Lung (tissue), 12 donors: ENCODE measurements around the gene ABCD4. TPM values are rescaled to one million over a fixed set of nuclear protein-coding genes. Genes with fewer than 3 reads are reported as not detected.
A peak's percentile ranks its signal among the peaks of the same experiment; 100 is the strongest.

Experiments used
- ATAC-seq: fragments of 200-7000 bp; cut with Tn5 transposase; one replicate; pipeline ENCODE4 v1.9.1; 2020; ENCODE audit warnings: moderate number of reproducible peaks; ENCODE audit not compliant: insufficient read depth, low FRiP score
- DNase-seq, 3 donors: peaks; one replicate each; pipeline ENCODE4 v3.0.0-alpha.2; 2013 to 2017
- H3K27ac ChIP-seq, 2 donors: one replicate each; pipeline ENCODE4 v1.5.1; 2013; ENCODE audit warnings: mild to moderate bottlenecking in 2 of 2, moderate library complexity in 2 of 2, control low read depth in 1 of 2, inconsistent platforms in 1 of 2, low read depth in 1 of 2, low read length in 1 of 2
- H3K27me3 ChIP-seq, 3 donors: one replicate each; pipeline ENCODE4 v1.5.1; 2013; ENCODE audit warnings: low read length in 2 of 3; ENCODE audit not compliant: control insufficient read depth in 3 of 3, insufficient read depth in 3 of 3
- H3K36me3 ChIP-seq, 4 donors: one replicate each; pipeline ENCODE4 v1.5.1; 2013; ENCODE audit warnings: low read length in 4 of 4, mild to moderate bottlenecking in 1 of 4, moderate library complexity in 1 of 4; ENCODE audit not compliant: control insufficient read depth in 4 of 4, insufficient read depth in 4 of 4
- H3K4me1 ChIP-seq, 5 donors: one replicate each; pipeline ENCODE4 v1.5.1; 2013; ENCODE audit warnings: low read length in 5 of 5, mild to moderate bottlenecking in 2 of 5, moderate library complexity in 1 of 5; ENCODE audit not compliant: control insufficient read depth in 5 of 5, insufficient read depth in 5 of 5
- H3K4me3 ChIP-seq: one replicate; pipeline ENCODE4 v1.5.1; 2013; ENCODE audit warnings: mild to moderate bottlenecking, control low read depth, moderate library complexity
- H3K9ac ChIP-seq, 2 donors: one replicate each; pipeline ENCODE4 v1.5.1; 2013; ENCODE audit warnings: low read length in 2 of 2, control low read depth in 1 of 2; ENCODE audit not compliant: insufficient read depth in 1 of 2
- H3K9me3 ChIP-seq, 4 donors: one replicate each; pipeline ENCODE4 v1.5.1; 2013; ENCODE audit warnings: low read length in 3 of 4, mild to moderate bottlenecking in 1 of 4, moderate library complexity in 1 of 4; ENCODE audit not compliant: control insufficient read depth in 4 of 4, insufficient read depth in 3 of 4
- WGBS, 2 donors: extraction: QIAGEN DNeasy Blood & Tissue Kit; methylation state at CpG; one replicate each; pipeline ENCODE4 v1.1.7; 2013; 5-methylcytosine and 5-hydroxymethylcytosine counted together
- polyA plus RNA-seq, 2 donors: library from polyadenylated mRNA; stranded (reverse); fragments of 200-250 nt; gene quantifications; one replicate each; pipeline ENCODE4 v1.2.1, GENCODE V29; 2013
- total RNA-seq, 2 donors: library from RNA; depleted of rRNA in 1 of 2; stranded (reverse); fragments of >200 nt in 1 of 2; gene quantifications; one replicate each; pipeline ENCODE4 v1.2.1, GENCODE V29; 2014 to 2021
- TF ChIP-seq, protein P1 (sequence below): IDR thresholded peaks from 2 replicates; pipeline ENCODE4 v1.5.1; 2012; ENCODE audit warnings: mild to moderate bottlenecking; ENCODE audit errors: control extremely low read depth, extremely low read depth
- donor health status: control.
- donor health status: control.
- donor health status: Bipolar disorder and iron deficiency.
- donor health status: healthy.
- donor health status: DM: yes; HTN: yes; CAD: no.

ABCD4 gene
- total and polyA plus RNA-seq, 4 donors = 25.7 to 72.7 (median 43.1) TPM

DNA sequence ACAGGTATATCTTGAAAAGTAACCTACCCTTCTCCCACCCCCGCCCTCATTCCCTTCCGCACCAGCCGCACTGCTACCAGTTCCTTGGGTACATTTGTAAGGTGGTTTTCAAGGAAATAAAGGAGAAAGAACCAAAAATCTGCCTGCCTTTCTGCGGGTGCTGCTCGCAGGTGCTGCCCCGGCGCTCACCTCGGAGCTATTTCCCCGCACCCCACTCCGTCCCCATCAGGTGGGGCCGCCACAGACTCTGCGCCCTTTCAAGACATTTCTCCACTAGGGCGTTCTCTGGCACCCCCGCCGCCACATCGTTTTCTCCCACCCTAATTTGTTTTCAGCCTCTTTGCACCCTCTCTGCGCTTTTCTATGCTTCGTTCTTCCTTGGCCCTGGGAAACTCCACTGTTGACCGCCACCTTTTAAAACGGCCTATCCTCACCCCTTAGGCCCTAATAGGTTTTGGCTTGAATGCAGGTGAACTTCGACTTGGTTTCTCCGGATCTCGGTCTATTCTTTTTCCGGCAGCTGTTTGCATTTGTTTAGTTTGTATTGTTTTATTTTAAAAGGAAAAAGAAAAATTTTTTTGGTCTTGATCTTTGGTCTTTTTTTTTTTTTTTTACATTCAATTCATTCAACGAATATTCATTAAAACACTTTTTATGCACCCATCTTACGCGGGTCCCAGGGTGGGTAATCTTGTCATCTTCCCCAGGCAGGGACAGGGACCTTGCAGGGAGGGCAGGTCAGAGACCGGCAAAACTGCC lies 60.5 kb downstream of the ABCD4 start:
- peaks cover 3 to 91% (median 79%) of the 10 kb centered on the region in 3 donors for H3K27me3 ChIP-seq
- ATAC-seq (no peak), DNase-seq (no peak)
- H3K9me3 ChIP-seq = peaks cover 0 to 3% (median 0%) of the 10 kb centered on the region in 4 donors
- H3K9ac ChIP-seq = no peak overlapping the region
- peaks cover 0 to 20% (median 0%) of the 10 kb centered on the region in 5 donors for H3K4me1 ChIP-seq
- TF ChIP-seq, protein P1, sequence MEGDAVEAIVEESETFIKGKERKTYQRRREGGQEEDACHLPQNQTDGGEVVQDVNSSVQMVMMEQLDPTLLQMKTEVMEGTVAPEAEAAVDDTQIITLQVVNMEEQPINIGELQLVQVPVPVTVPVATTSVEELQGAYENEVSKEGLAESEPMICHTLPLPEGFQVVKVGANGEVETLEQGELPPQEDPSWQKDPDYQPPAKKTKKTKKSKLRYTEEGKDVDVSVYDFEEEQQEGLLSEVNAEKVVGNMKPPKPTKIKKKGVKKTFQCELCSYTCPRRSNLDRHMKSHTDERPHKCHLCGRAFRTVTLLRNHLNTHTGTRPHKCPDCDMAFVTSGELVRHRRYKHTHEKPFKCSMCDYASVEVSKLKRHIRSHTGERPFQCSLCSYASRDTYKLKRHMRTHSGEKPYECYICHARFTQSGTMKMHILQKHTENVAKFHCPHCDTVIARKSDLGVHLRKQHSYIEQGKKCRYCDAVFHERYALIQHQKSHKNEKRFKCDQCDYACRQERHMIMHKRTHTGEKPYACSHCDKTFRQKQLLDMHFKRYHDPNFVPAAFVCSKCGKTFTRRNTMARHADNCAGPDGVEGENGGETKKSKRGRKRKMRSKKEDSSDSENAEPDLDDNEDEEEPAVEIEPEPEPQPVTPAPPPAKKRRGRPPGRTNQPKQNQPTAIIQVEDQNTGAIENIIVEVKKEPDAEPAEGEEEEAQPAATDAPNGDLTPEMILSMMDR = no peak
- 12 to 16% methylated on average over 28 of the region's 28 CpGs for WGBS, 2 donors
- H3K36me3 ChIP-seq = no peaks in the 10 kb centered on the region
- H3K4me3 ChIP-seq = no peak overlapping the region
- no peak overlapping the region for H3K27ac ChIP-seq

DNA sequence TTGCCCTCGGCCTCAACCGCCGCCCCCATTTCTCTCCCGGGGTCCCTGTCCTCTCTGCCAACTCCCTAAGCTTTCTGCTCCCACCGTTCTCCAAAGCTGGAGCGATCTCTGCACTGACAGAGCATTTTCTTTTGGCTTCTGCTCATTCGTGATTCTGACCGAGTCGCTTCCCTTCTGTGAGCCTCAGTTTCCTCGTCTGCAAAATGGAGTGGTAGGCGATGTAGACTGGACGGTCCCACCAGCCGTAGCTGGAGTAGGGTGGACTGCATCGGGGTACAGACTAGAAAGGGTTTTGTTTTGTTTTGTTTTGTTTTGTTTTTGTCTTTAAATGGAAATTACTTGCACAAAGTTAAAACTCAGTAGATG lies 61.1 kb downstream of the ABCD4 start:
- no peak overlapping the region for H3K4me3 ChIP-seq

DNA sequence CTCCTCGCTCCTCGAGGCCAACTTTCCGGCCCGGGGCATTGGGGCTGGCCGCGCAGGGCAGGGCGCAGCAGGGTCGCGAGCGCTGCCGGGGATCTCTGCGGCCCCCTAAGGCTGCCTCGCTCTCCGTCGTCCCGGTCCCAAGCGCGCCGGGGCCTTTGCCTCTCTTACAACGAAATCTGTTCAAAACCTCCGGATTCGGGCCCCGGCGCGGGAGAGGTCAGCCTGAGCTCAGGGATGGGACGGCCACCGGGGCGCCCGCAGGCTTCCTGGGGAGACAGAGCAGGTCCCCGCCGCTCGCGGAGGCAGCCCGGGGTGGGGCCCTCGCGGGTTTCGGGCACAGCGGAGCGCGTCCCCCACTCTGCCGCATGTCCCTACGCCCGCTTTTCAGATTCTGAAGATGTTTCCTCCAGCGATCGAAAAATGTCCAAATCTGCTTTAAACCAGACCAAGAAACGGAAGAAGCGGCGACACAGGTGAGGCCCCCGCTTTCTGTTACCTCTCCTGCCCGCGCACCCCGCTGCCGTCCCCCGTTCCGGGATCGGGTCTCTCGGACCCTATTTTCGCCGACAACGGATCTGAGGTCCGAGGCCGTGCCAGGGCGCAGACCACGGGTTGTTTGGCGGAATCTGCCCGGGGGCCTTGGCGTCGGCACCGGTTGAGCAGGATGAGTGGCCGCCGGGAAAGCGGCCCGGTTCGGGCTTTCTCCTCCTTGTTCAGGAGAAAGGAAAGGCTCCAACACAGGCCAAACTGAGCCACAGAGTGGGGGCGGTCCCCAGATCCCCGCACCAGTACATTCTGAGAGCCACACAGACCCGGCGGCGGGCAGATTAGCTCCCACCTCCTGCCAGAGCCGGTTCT lies 61.7 kb downstream of the ABCD4 start:
- H3K4me1 ChIP-seq = peaks cover 0 to 20% (median 0%) of the 10 kb centered on the region in 5 donors
- H3K27ac ChIP-seq = no peak overlapping the region
- TF ChIP-seq, protein P1 = no peak
- H3K36me3 ChIP-seq = no peaks in the 10 kb centered on the region
- no peak overlapping the region for H3K4me3 ChIP-seq
- H3K9ac ChIP-seq = no peak overlapping the region
- peaks cover 3 to 81% (median 81%) of the 10 kb centered on the region in 3 donors for H3K27me3 ChIP-seq
- WGBS, 2 donors = 2 to 5% methylated on average over 70 to 80 of the region's 80 CpGs
- peaks cover 0 to 3% (median 0%) of the 10 kb centered on the region in 4 donors for H3K9me3 ChIP-seq
- peak; percentile 34 to 50 (median 41) for DNase-seq
- ATAC-seq = no peak

More for the DNA sequence above, 61.1 kb downstream of the ABCD4 start:
- Histone ChIP-seq H3K9me3 (peaks cover 0 to 3% (median 0%) of the 10 kb centered on the region in 4 donors), H3K27ac (no peak overlapping the region), H3K9ac (no peak overlapping the region), H3K4me1 (peaks cover 0 to 20% (median 0%) of the 10 kb centered on the region in 5 donors), H3K27me3 (peaks cover 3 to 87% (median 81%) of the 10 kb centered on the region in 3 donors), H3K36me3 (no peaks in the 10 kb centered on the region)
- TF ChIP-seq, protein P1 = no peak
- ATAC-seq (no peak), DNase-seq (peak in 1 of 3 donors; percentile 20)
- 7 to 12% methylated on average over 14 of the region's 14 CpGs for WGBS, 2 donors
